ENCODE data around the gene TMEM25. TPM values are rescaled to one million over a fixed set of nuclear protein-coding genes. Genes with fewer than 3 reads are reported as not detected.
A peak's percentile ranks its signal among the peaks of the same experiment; 100 is the strongest.
"Not testable (repeated sequence)": the region's sequence is repeated elsewhere in the genome, so short reads cannot be mapped to it uniquely, and the experiment has no call there.

TMEM25 gene
- total RNA-seq (18.9 and 20.4 TPM in 2 replicates), polyA plus RNA-seq (34.6 and 42.3 TPM in 2 replicates), polyA minus RNA-seq (31.0 and 41.1 TPM in 2 replicates), Bru-seq, nascent RNA (percentile 38 among the genes with signal in this experiment), BruChase-seq, experiment 1, labeled RNA remaining after a 6-hour chase (percentile 56 among the genes with signal in this experiment), BruChase-seq, experiment 2, labeled RNA remaining after a 2-hour chase (percentile 46 among the genes with signal in this experiment)
- polyA plus RNA-seq (2011; cell fraction: cytosol; rRNA removed), result 24.6 and 29.6 TPM in 2 replicates
- polyA plus RNA-seq (2011; cell fraction: nucleus; rRNA removed), result 52.0 and 52.3 TPM in 2 replicates
- 15.3 and 19.7 TPM in 2 replicates for polyA plus RNA-seq (2012)
- not detected for polyA minus RNA-seq (2011; cell fraction: cytosol; rRNA and poly(A)+ RNA removed)
- polyA minus RNA-seq (2011; cell fraction: nucleus; rRNA and poly(A)+ RNA removed), result 25.1 and 26.5 TPM in 2 replicates
- long read RNA-seq, transcript TMEM25-201 (9 exons, 2,409 nt), result minor isoform, 9 of 55 reads
- long read RNA-seq, transcript TMEM25-204 (8 exons, 2,395 nt), result major isoform, 10 of 55 reads
- long read RNA-seq, partial matches to known transcripts, result 11 of 55 reads
- long read RNA-seq, other reads (novel, unspliced or antisense), result 24 of 55 reads

DNA sequence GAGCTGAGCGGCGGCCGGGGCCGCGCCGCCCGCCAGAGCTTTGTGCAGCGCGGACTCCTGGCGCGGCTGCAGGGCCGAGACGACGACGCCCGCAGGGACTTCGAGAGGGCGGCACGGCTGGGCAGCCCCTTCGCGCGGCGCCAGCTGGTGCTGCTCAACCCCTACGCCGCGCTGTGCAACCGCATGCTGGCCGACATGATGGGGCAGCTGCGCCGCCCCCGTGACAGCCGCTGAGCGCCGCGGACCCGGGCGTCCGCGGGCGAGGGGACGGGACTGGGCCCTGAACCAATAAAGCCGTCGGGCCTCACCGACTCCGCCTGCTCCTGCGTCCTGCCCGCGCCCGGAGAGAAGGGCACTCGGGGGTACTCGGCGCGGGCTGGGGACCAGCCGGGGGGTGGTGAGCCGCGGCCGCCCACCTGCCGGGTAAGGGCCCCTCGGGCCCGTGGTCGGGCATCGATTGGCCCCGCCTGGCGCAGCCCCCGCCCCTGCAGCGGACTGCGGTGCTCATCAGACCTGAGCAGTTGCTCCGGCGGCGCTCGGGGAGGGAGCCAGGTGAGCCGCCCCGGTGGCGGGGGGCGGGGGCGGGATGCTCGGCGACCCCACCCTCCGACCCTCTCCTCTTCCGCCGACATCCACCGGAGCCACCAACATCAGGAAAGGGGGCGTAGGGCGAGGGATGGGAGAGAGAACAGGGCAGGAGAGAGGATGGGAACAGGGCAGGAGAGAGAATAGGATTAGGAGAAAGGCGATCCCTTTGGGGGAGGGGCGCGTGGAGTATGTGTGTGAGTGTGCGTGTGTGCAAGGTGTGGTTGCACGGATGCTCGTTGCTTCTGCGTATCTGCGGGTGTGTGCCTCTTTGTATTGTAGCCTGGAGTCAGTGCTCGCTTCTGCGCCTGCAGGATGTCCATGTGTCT is at the start of gene TMEM25:
Gene TMEM25, plus strand, starts transcription at position 510 of the 914 bp plus-strand sequence. CDS start 610 bp downstream, outside the sequence.
- Histone ChIP-seq H3K27me3 (ENCODE audit: control insufficient read depth in 2 of 2, insufficient read depth in 2 of 2, low read length in 2 of 2) (no peaks in the 10 kb centered on the region), H3K9me1 (replicated peaks; ENCODE audit: control insufficient read depth, extremely low read depth, insufficient read depth, low read length) (no peaks in the 10 kb centered on the region), H3K9ac (replicated peaks; ENCODE audit: extremely low read depth, insufficient read depth, low read length) (peak within 1 kb of the TSS; percentile 62), H3K36me3 (ENCODE audit: control insufficient read depth in 2 of 2, extremely low read depth in 1 of 2, insufficient read depth in 2 of 2, low read length in 2 of 2) (peaks cover 0 to 2% of the 10 kb centered on the region in 2 experiments), H3K4me3 (replicated peaks in 1 of 3; ENCODE audit: insufficient read depth in 1 of 3, low read depth in 1 of 3, low read length in 3 of 3) (peak within 1 kb of the TSS; percentile 19 to 78 (median 55)), H3K4me1 (ENCODE audit: control insufficient read depth, extremely low read depth, insufficient read depth, low read length) (peaks cover 10% of the 10 kb centered on the region), H3K79me2 (ENCODE audit: control insufficient read depth, insufficient read depth, low read length) (no peaks in the 10 kb centered on the region), H2AFZ (ENCODE audit: low read depth, low read length) (peak within 1 kb of the TSS; percentile 23), H3K4me2 (ENCODE audit: insufficient read depth, low read length) (peak within 1 kb of the TSS; percentile 31), H3K9me3 (replicated peaks; ENCODE audit: control insufficient read depth, insufficient read depth, low read length) (no peaks in the 10 kb centered on the region), H4K20me1 (replicated peaks; ENCODE audit: control insufficient read depth, extremely low read depth, insufficient read depth, low read length) (no peaks in the 10 kb centered on the region), H3K27ac (ENCODE audit: insufficient read depth, low read depth, low read length) (no peak within 1 kb of the TSS)
- FAIRE-seq (peak; percentile 75), DNase-seq (ENCODE audit: low read depth, low spot score) (peak; percentile 69)
- TF ChIP-seq POLR2AphosphoS5 (IDR thresholded peaks at IDR 0.05; ENCODE audit: insufficient read depth, low read depth, low read length), result peak; percentile 60
- TF ChIP-seq POLR2A (IDR thresholded peaks at IDR 0.05; ENCODE audit: low read depth, low read length), result peak; percentile 26
- no peak for TF ChIP-seq FOS (IDR thresholded peaks at IDR 0.05; ENCODE audit: borderline replicate concordance, insufficient read depth, low read length)
- BruUV-seq (replicated peaks), result no TSS peak
- dilution Hi-C loops (cut with MboI; ENCODE audit: extremely low pct_ligation_motif_present, low sequenced_read_pairs) (no loop called here), intact Hi-C loops (cut with micrococcal nuclease) (loop anchor here (1.0 kb wide), 1 partner anchor 35 kb away; no protein-coding TSS in a partner anchor)
- POLR2A ChIA-PET, result no interaction called here
- CTCF ChIA-PET, result interaction anchor here (0.6 kb wide), 1 partner anchor 8 kb away, joined by 3 read pairs; no protein-coding TSS in a partner anchor

DNA sequence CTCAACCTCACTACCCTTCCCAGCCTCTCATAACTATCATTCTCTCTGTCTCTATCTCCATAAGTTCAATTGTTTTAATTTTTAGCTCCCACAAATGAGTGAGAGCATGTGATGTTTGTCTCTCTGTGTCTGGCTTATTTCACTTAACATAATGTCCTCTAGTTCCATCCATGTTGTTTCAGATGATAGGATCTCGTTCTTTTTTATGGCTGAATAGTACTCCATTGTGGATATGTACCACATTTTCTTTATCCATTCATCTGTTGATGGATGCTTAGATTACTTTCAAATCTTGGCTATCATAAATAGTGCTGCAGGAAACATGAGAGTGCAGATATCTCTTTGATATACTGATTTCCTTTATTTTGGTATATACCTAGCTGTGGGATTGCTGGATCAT is 49.8 kb upstream of the TMEM25 start:
- H3K4me3 ChIP-seq (replicated peaks in 1 of 3; ENCODE audit: insufficient read depth in 1 of 3, low read depth in 1 of 3, low read length in 3 of 3); H3K4me2 ChIP-seq (ENCODE audit: insufficient read depth, low read length); BruUV-seq (replicated peaks); H3K9me3 ChIP-seq (replicated peaks; ENCODE audit: control insufficient read depth, insufficient read depth, low read length); H3K27ac ChIP-seq (ENCODE audit: insufficient read depth, low read depth, low read length); H3K27me3 ChIP-seq (ENCODE audit: control insufficient read depth in 2 of 2, insufficient read depth in 2 of 2, low read length in 2 of 2); POLR2A ChIA-PET; H3K9me1 ChIP-seq (replicated peaks; ENCODE audit: control insufficient read depth, extremely low read depth, insufficient read depth, low read length); intact Hi-C loops (cut with micrococcal nuclease); H3K79me2 ChIP-seq (ENCODE audit: control insufficient read depth, insufficient read depth, low read length); H3K4me1 ChIP-seq (ENCODE audit: control insufficient read depth, extremely low read depth, insufficient read depth, low read length); DNase-seq (ENCODE audit: low read depth, low spot score); H2AFZ ChIP-seq (ENCODE audit: low read depth, low read length); FAIRE-seq; H3K9ac ChIP-seq (replicated peaks; ENCODE audit: extremely low read depth, insufficient read depth, low read length); H4K20me1 ChIP-seq (replicated peaks; ENCODE audit: control insufficient read depth, extremely low read depth, insufficient read depth, low read length); CTCF ChIA-PET: not testable (repeated sequence)
- peaks cover 20 to 29% of the 10 kb centered on the region in 2 experiments for H3K36me3 ChIP-seq (ENCODE audit: control insufficient read depth in 2 of 2, extremely low read depth in 1 of 2, insufficient read depth in 2 of 2, low read length in 2 of 2)
- dilution Hi-C loops (cut with MboI; ENCODE audit: extremely low pct_ligation_motif_present, low sequenced_read_pairs), result loop anchor here (25.0 kb wide), 1 partner anchor 94 kb away; no protein-coding TSS in a partner anchor

Measured in endothelial cell of umbilical vein (primary cell).